PFSK-1 (cell line): Measurements from ENCODE around the gene RAD51B.

Experiments
- FOXP2 ChIP-seq: optimal IDR thresholded peaks from 2 replicates; pipeline ENCODE3; 2011; ENCODE audit warnings: borderline replicate concordance, control low read depth, inconsistent platforms; ENCODE audit not compliant: insufficient read depth; ENCODE audit errors: extremely low read length, extremely low read depth
- POLR2AphosphoS5 ChIP-seq: IDR thresholded peaks from 2 replicates; pipeline ENCODE4 v1.6.1; 2012; ENCODE audit warnings: low read depth, mild to moderate bottlenecking, control low read depth, low read length, moderate library complexity
- REST ChIP-seq, 2 experiments: IDR thresholded peaks; 2 replicates each; pipeline versions ENCODE4 v1.6.1 to v1.8.0; 2011 to 2012; ENCODE audit warnings: low read depth in 2 of 2, low read length in 2 of 2, control low read depth in 1 of 2, inconsistent platforms in 1 of 2, mild to moderate bottlenecking in 1 of 2, moderate library complexity in 1 of 2; ENCODE audit not compliant: insufficient read depth in 1 of 2
- SIN3A ChIP-seq: IDR thresholded peaks from 2 replicates; pipeline ENCODE4 v1.6.1; 2012; ENCODE audit warnings: mild to moderate bottlenecking, low read length, moderate library complexity, borderline replicate concordance; ENCODE audit not compliant: insufficient read depth
- TAF1 ChIP-seq: IDR thresholded peaks from 2 replicates; pipeline ENCODE4 v1.6.1; 2012; ENCODE audit warnings: low read length, control low read depth, borderline replicate concordance; ENCODE audit not compliant: insufficient read depth

Gene RAD51B

DNA sequence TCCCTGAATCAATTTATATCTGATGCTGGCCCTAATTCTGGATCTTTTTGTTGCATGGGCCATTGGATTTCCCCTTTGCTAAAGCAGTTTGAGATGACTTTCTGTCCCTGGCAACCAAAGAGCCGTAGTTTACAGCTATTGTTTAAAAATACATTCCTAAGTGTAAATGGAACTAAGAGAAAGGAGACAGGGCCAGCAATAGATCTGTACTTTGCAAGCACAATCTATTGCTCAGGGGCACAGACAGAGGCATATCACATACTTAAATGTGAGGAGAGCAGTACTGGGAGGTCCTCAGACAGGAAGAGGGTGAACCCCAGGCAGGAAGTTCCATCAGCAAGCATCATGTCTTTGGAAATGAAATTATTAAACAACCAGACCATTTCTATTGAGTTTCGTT, 846.7 kb downstream of the RAD51B start:
- no peak for TF ChIP-seq REST (IDR thresholded peaks at IDR 0.05; ENCODE audit: insufficient read depth in 1 of 2, low read depth in 2 of 2, low read length in 2 of 2)
- no peak for TF ChIP-seq FOXP2
- TF ChIP-seq TAF1, result no peak
- no peak for TF ChIP-seq POLR2AphosphoS5
- TF ChIP-seq SIN3A, result no peak

GRCh38 chr14:68666899-68667298, 847.3 kb downstream of the RAD51B start:
- TF ChIP-seq POLR2AphosphoS5 (no peak), TAF1 (no peak), REST (IDR thresholded peaks at IDR 0.05; ENCODE audit: insufficient read depth in 1 of 2, low read depth in 2 of 2, low read length in 2 of 2) (no peak), SIN3A (no peak), FOXP2 (no peak)

- TF ChIP-seq REST (IDR thresholded peaks at IDR 0.05; ENCODE audit: insufficient read depth in 1 of 2, low read depth in 2 of 2, low read length in 2 of 2), result no peak
- TF ChIP-seq TAF1, result no peak
- TF ChIP-seq SIN3A, result no peak
- no peak for TF ChIP-seq POLR2AphosphoS5
Observed at GRCh38 chr14:68667313-68667791, 847.8 kb downstream of the RAD51B start.

GRCh38 chr14:68668028-68668427, 848.4 kb downstream of the RAD51B start:
- TF ChIP-seq FOXP2 (no peak), REST (IDR thresholded peaks at IDR 0.05; ENCODE audit: insufficient read depth in 1 of 2, low read depth in 2 of 2, low read length in 2 of 2) (no peak), TAF1 (no peak), POLR2AphosphoS5 (no peak), SIN3A (no peak)

DNA sequence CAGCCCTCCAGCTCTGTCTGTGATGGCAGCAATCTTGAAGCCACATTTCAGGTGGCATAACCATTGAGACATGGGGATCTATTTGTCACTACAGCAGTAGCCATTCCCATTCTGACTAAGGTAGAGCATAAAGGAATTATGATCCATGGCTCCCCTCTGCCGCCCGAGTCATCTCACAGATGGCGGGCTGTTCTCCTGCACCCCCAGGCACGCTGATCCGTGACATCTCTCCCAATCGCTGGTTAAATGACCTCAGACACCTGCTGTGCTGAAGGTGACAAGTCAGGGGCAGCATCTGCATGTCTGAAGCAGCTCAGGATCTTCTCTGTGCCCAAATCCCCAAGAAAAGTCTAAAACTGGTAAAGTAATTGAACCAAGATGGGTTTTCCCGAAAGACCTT, 849.0 kb downstream of the RAD51B start:
- TF ChIP-seq REST (IDR thresholded peaks at IDR 0.05; ENCODE audit: insufficient read depth in 1 of 2, low read depth in 2 of 2, low read length in 2 of 2) (no peak), FOXP2 (no peak), POLR2AphosphoS5 (no peak), SIN3A (no peak)
